ENCODE measurements around the gene FAM181A. TPM values are rescaled to one million over a fixed set of nuclear protein-coding genes. Genes with fewer than 3 reads are reported as not detected.

Gene FAM181A
- total RNA-seq, 1 experiment from 2014 or later = not detected

DNA sequence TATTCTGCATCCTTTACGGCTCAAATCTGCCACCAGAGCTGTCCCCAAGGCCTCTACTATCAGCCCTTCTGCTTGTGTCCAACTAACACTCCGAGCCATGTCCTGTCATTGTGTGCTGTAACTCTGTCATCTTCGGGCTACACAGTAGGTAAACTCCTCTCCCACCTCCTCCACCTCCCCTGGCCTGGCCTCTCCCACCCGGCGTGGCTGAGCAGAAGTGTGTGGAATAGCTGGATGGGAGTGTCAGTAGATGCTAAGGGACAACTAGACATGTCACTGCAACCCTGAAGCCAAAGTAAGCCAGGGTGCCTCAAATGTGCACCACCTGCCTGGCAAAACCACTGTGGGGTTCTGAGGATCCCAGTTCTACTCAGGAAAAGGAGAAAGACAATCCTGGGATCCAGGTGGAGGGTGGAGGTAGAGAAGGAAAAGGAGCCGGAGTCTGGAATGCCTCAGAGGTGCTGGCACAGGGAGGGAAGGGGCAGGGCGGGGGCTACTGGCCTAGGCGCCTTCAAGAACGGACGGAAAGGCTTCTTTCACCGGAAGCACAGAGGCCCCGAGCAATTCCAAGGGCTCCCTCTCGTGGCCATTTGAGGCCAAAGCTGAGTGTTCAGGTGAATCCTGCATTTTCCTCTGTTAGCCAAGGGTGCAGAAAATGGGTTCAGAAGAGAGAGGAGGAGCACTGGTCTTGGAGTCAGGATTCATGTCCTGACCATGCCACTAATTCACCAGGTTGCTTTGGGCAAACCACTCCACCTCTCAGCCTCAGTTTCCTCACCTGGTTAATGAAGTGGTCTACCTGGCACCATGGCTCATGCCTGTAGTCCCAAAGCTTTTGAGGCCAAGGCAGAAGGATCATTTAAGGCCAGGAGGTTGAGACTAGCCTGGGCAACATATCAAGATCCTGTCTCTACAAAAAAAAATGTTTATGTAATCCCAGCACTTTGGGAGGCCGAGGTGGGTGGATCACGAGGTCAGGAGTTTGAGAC, 20.5 kb upstream of the FAM181A start:
- H3K27ac Mint-ChIP-seq (ENCODE audit: unreplicated experiment) = no peak overlapping the region
- CTCF ChIA-PET = interaction anchor here (0.7 to 1.2 kb wide), 3 partner anchors 22 to 258 kb away, joined by 3 read pairs; no protein-coding TSS in a partner anchor

DNA sequence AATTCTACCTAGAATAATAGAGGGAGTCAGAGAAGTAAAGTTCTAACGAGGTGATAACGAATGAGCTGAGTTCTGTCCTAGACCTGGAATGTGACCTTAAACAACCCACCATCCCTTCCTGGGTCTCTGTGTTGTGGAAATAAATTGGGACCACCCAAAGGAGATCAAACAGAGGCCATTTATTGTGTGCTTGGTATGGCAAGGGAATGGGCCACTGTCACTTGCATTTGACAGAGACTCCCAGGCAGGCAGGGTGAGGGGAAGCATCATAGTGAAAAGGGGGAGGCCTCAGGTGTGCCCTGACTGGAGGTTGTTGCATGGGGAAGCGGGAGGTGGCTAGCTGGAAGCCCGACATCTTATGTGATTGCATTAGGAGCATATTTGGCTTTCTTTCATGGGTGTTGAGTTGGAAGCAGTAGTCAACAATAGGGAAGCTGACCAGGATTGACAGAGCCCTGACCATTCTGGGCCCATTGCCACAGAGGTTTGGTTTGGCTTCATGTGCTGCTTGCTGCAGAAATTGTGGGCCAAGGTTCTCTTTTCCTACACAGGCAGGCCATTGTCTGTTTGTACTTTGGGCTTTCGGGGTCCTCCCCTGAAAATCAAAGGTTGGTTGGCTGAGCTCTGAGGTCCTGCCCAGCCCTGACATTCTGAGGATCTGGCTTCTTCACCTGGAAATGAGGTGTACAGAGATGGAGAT, 17.6 kb upstream of the FAM181A start:
- Mint-ChIP-seq H3K27ac (ENCODE audit: unreplicated experiment) (no peak overlapping the region), H3K36me3 (ENCODE audit: insufficient read depth, unreplicated experiment) (no peaks in the 10 kb centered on the region), H3K9me3 (ENCODE audit: low read depth, unreplicated experiment) (no peaks in the 10 kb centered on the region), H3K4me3 (ENCODE audit: low read depth, unreplicated experiment) (no peak overlapping the region), H3K27me3 (ENCODE audit: unreplicated experiment) (peaks cover 67% of the 10 kb centered on the region), H3K4me1 (ENCODE audit: low read depth, unreplicated experiment) (no peaks in the 10 kb centered on the region)
- no TSS peak for BruUV-seq (replicated peaks)
- CTCF ChIA-PET = no interaction called here
- DNase-seq = no peak
- TF ChIP-seq, protein P1, sequence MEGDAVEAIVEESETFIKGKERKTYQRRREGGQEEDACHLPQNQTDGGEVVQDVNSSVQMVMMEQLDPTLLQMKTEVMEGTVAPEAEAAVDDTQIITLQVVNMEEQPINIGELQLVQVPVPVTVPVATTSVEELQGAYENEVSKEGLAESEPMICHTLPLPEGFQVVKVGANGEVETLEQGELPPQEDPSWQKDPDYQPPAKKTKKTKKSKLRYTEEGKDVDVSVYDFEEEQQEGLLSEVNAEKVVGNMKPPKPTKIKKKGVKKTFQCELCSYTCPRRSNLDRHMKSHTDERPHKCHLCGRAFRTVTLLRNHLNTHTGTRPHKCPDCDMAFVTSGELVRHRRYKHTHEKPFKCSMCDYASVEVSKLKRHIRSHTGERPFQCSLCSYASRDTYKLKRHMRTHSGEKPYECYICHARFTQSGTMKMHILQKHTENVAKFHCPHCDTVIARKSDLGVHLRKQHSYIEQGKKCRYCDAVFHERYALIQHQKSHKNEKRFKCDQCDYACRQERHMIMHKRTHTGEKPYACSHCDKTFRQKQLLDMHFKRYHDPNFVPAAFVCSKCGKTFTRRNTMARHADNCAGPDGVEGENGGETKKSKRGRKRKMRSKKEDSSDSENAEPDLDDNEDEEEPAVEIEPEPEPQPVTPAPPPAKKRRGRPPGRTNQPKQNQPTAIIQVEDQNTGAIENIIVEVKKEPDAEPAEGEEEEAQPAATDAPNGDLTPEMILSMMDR (IDR thresholded peaks at IDR 0.05; ENCODE audit: unreplicated experiment) = no peak
- intact Hi-C loops (cut with micrococcal nuclease; ENCODE audit: unreplicated experiment) = no loop called here

More for the DNA sequence above, 20.5 kb upstream of the FAM181A start:
- intact Hi-C loops (cut with micrococcal nuclease; ENCODE audit: unreplicated experiment) = loop anchor here (1.0 kb wide), 1 partner anchor 251 kb away; no protein-coding TSS in a partner anchor
- Mint-ChIP-seq H3K9me3 (ENCODE audit: low read depth, unreplicated experiment) (no peaks in the 10 kb centered on the region), H3K4me1 (ENCODE audit: low read depth, unreplicated experiment) (no peaks in the 10 kb centered on the region), H3K36me3 (ENCODE audit: insufficient read depth, unreplicated experiment) (no peaks in the 10 kb centered on the region), H3K27me3 (ENCODE audit: unreplicated experiment) (peaks cover 83% of the 10 kb centered on the region), H3K4me3 (ENCODE audit: low read depth, unreplicated experiment) (no peak overlapping the region)
- DNase-seq = peak; percentile 72
- BruUV-seq (replicated peaks) = no TSS peak
- TF ChIP-seq, protein P1 (IDR thresholded peaks at IDR 0.05; ENCODE audit: unreplicated experiment) = peak; percentile 47

DNA sequence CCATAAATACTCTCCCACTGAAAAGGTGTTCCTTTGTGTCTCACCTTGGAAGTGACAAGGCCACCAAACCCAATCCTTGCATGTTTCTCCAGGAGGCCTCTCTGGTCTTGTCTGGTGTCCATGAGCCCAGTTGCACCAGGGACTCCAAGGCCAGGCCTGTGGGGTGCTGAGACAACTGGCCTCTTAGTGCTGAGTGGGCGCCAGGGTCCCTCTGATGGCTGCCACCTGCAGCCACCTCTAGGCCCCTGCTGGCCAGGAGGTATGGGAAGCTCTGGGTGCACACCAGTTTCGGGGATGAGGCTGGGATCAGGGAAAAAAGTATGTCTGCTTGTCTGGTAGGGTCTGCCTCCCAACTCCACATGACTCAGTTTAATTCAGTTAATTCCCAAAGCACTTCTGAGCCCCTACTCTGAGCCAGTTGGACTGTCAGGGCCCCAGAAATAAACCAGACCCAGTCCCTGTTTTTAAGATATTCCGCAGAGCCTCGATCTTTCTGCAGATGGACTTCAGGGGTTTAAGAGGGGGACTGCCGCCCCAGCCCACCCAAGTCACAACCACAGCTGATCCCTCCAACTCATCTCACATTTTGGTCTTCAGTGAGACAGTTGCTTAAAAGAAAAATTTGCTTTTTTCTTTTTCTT, 15.0 kb upstream of the FAM181A start:
- Mint-ChIP-seq H3K27me3 (ENCODE audit: unreplicated experiment) (peaks cover 78% of the 10 kb centered on the region), H3K27ac (ENCODE audit: unreplicated experiment) (no peak overlapping the region), H3K4me3 (ENCODE audit: low read depth, unreplicated experiment) (no peak overlapping the region), H3K4me1 (ENCODE audit: low read depth, unreplicated experiment) (no peaks in the 10 kb centered on the region), H3K36me3 (ENCODE audit: insufficient read depth, unreplicated experiment) (no peaks in the 10 kb centered on the region), H3K9me3 (ENCODE audit: low read depth, unreplicated experiment) (no peaks in the 10 kb centered on the region)
- TF ChIP-seq, protein P1 (IDR thresholded peaks at IDR 0.05; ENCODE audit: unreplicated experiment) = no peak
- CTCF ChIA-PET = interaction anchor here (0.5 kb wide), 1 partner anchor 39 kb away, joined by 4 read pairs; no protein-coding TSS in a partner anchor
- no TSS peak for BruUV-seq (replicated peaks)
- intact Hi-C loops (cut with micrococcal nuclease; ENCODE audit: unreplicated experiment) = no loop called here
- DNase-seq = no peak

DNA sequence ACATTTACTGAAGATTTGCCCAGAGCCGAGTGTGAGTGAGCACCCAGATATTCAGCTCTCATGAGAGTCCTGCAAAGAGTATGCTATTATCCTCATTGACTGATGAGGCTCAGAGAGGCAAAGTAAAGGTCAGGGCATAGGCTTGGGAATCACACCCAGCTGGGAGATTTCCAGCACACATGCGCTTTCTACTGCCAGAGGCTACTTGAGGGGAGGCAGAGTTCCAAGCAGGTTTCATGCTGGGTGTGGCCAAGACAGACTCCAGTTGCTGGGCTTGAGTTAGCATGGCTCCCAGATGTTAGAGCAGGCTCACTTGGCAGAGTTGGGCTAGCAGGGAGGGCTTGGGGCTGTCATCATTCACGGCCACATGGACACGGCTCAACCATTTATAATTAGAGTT, 14.4 kb upstream of the FAM181A start:
- CTCF ChIA-PET = no interaction called here
- no peak overlapping the region for H3K27ac Mint-ChIP-seq (ENCODE audit: unreplicated experiment)
- peaks cover 81% of the 10 kb centered on the region for H3K27me3 Mint-ChIP-seq (ENCODE audit: unreplicated experiment)
- H3K4me1 Mint-ChIP-seq (ENCODE audit: low read depth, unreplicated experiment) = no peaks in the 10 kb centered on the region
- TF ChIP-seq, protein P1 (IDR thresholded peaks at IDR 0.05; ENCODE audit: unreplicated experiment) = no peak
- intact Hi-C loops (cut with micrococcal nuclease; ENCODE audit: unreplicated experiment) = no loop called here
- no peaks in the 10 kb centered on the region for H3K36me3 Mint-ChIP-seq (ENCODE audit: insufficient read depth, unreplicated experiment)
- no peaks in the 10 kb centered on the region for H3K9me3 Mint-ChIP-seq (ENCODE audit: low read depth, unreplicated experiment)
- DNase-seq = no peak
- H3K4me3 Mint-ChIP-seq (ENCODE audit: low read depth, unreplicated experiment) = no peak overlapping the region
- no TSS peak for BruUV-seq (replicated peaks)

All from Calu3 (cell line).